Heart right ventricle (tissue), 16 donors: ENCODE measurements around the gene PLCL2. TPM values are rescaled to one million over a fixed set of nuclear protein-coding genes. Genes with fewer than 3 reads are reported as not detected.

Experiments
- ATAC-seq, 8 donors: fragments of 200-7000 bp; cut with Tn5 transposase; one replicate each; pipeline ENCODE4 v1.9.1; 2020; ENCODE audit warnings: mild to moderate bottlenecking in 8 of 8, moderate library complexity in 8 of 8, moderate number of reproducible peaks in 1 of 8
- DNase-seq, 2 donors: peaks; one replicate each; pipeline ENCODE4 v3.0.0-alpha.2; 2020
- H3K27ac ChIP-seq, 10 donors: fragments of 200-600 bp; sonication (generic) in 2 of 10; one replicate each; pipeline versions ENCODE4 v1.5.0 to v1.8.0; 2020 to 2022; ENCODE audit warnings: mild to moderate bottlenecking in 3 of 10
- H3K27me3 ChIP-seq, 7 donors: fragments of 200-600 bp; one replicate each; pipeline ENCODE4 v1.8.0; 2021 to 2022; ENCODE audit warnings: mild to moderate bottlenecking in 2 of 7
- H3K36me3 ChIP-seq, 9 donors: fragments of 200-600 bp; sonication (generic) in 1 of 9; one replicate each; pipeline versions ENCODE4 v1.5.0 to v1.8.0; 2020 to 2022; ENCODE audit warnings: mild to moderate bottlenecking in 2 of 9
- H3K4me1 ChIP-seq, 9 donors: fragments of 200-600 bp; sonication (generic) in 1 of 9; one replicate each; pipeline versions ENCODE4 v1.5.0 to v1.8.0; 2020 to 2022; ENCODE audit warnings: mild to moderate bottlenecking in 4 of 9
- H3K4me3 ChIP-seq, 10 donors: fragments of 200-600 bp; sonication (generic) in 2 of 10; one replicate each; pipeline versions ENCODE4 v1.5.0 to v1.8.0; 2020 to 2022; ENCODE audit warnings: mild to moderate bottlenecking in 7 of 10, moderate library complexity in 2 of 10
- H3K9me3 ChIP-seq, 11 donors: fragments of 200-600 bp in 10 of 11; sonication (generic) in 2 of 11; one replicate each; pipeline versions ENCODE4 v1.5.0 to v1.8.0; 2013 to 2022; ENCODE audit warnings: mild to moderate bottlenecking in 2 of 11, control low read depth in 1 of 11, moderate library complexity in 1 of 11
- WGBS, 2 donors: extraction: QIAGEN DNeasy Blood & Tissue Kit; methylation state at CpG; one replicate each; pipeline ENCODE4 v1.1.7; 2013; ENCODE audit warnings: inconsistent platforms in 1 of 2; 5-methylcytosine and 5-hydroxymethylcytosine counted together
- intact Hi-C, 10 donors: fragments of 100-400 bp; cut with DNase I; formaldehyde crosslinking; loops; one replicate each; pipeline versions ENCODE4 v1.11.1 to v1.14.2; 2022
- polyA plus RNA-seq, 2 donors: library from polyadenylated mRNA; stranded (reverse); fragments of 200-250 nt; gene quantifications; one replicate each; pipeline ENCODE4 v1.2.3, GENCODE V29; 2013
- total RNA-seq, 10 donors: library from RNA; stranded (reverse); fragmentation: NEBNext Ultra II Directional in 3 of 10; extraction: Animal tissue kit (Norgen Biotek cat#: 25700) in 3 of 10; gene quantifications; one replicate each; pipeline versions ENCODE4 v1.2.1 to v1.2.4, GENCODE V29; 2021 to 2023
- TF ChIP-seq, protein P1 (sequence below), 9 donors: fragments of 200-600 bp; sonication (generic) in 2 of 9; IDR thresholded peaks; one replicate each; pipeline versions ENCODE4 v1.5.0 to v1.8.0; 2021 to 2022; ENCODE audit warnings: antibody characterized with exemption in 9 of 9, mild to moderate bottlenecking in 5 of 9, moderate library complexity in 1 of 9
- donor health status: Arrhythmogenic right ventricular cardiomyopathy.
- donor health status: ischemic (EF 13 %, LVEDD 7.1; RV severe dilation, severe dysfunction).
- donor health status: healthy with polysubstance abuse.
- donor health status: DM: no; HTN: yes; CAD: no.
- donor health status: DM: no; HTN: no; CAD: no.
- donor health status: ischemic (EF 25% LVEDD 6.9; RV normal size, moderate dysfunction).
- donor health status: ischemic (EF 25% LVEDD 5.7; RV mildly dilated, moderate dysfunction).
- donor health status: healthy.
- donor health status: DM: yes; HTN: yes; CAD: no.
- donor health status: Ischemic cardiomyopathy.
- donor health status: ischemic (EF 35%, LVEDD 5.7; RV mildly dilated, moderate dysfunction).
- donor health status: nonischemic (EF 11% LVEDD 7.7; RV severe dilation, severe dysfunction).
- donor health status: DM: yes; HTN: yes; CAD: no.
- donor health status: PGD.
- donor health status: ischemic (EF 29% LVEDD 5.4; RV normal size, mild dysfunction).
- donor health status: nonischemic (EF 23%, LVEDD 6.1; RV moderate dilation, normal function).

The PLCL2 gene
- total and polyA plus RNA-seq, 12 donors, result 8.7 to 79.8 (median 53.0) TPM

DNA sequence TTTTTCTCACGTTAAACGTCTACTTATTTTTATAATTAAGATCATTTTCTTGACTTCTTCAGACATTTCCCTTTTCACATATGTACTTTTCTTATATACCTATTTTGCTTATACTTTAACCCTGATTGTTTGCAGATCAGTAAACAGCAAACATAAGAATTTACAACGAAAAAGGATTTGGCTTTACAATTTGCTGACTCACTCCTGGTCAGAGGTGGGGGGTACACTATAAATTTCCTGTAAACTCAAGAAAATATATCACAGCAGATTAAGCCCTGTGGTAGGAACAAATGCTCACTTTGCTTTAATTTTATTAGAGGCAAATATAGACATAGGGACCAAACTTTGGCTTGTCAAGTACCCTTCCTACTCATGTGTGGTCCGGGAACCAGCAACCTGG is 185.0 kb downstream of the PLCL2 start:
- H3K27ac ChIP-seq, result peak overlapping the region in 6 of 10 donors; percentile 11 to 38 (median 32)

DNA sequence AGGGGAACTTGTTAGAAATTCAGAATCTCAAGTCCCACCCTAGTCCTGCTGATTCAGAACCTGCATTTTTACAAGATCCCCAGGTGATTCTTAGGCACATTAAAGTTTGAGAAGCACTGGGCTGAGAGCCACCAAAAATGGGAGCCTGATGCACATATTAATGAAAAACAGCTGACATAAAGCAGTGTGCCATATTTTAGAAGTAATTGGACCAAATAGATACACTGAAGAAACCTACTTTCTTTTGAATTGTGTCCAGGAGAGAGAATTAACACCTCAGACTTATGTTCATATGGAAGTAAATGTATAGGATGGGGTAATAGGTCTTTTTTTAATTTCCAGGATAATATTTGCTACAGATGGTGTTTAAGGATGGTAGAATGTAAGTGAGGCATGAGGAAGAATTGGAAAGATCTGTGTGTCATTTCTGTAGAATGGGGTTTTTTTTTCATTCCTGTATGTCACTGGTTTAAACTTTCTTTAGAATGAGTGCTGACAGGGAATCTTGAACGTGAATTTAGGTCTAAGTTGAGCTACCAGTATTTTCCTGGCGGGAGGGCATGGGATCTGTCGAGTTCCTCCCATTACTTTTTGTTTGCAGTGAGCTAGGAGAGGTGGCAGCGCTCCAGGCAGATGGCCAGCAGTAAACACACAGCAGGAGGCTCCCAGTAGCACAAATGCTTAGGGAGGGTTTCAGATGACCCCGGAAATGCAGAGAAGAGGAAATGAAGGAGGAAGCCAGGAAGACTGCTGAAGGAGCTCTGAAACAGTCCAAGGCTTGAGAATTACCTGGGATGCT is 185.6 kb downstream of the PLCL2 start:
- 20 to 21% methylated on average over 5 of the region's 5 CpGs for WGBS, 2 donors
- peak; percentile 42 to 48 for DNase-seq
- H3K9me3 ChIP-seq, result no peaks in the 10 kb centered on the region
- no peaks in the 10 kb centered on the region for H3K27me3 ChIP-seq
- ATAC-seq, result peak; percentile 58 to 88 (median 72)
- TF ChIP-seq, protein P1, sequence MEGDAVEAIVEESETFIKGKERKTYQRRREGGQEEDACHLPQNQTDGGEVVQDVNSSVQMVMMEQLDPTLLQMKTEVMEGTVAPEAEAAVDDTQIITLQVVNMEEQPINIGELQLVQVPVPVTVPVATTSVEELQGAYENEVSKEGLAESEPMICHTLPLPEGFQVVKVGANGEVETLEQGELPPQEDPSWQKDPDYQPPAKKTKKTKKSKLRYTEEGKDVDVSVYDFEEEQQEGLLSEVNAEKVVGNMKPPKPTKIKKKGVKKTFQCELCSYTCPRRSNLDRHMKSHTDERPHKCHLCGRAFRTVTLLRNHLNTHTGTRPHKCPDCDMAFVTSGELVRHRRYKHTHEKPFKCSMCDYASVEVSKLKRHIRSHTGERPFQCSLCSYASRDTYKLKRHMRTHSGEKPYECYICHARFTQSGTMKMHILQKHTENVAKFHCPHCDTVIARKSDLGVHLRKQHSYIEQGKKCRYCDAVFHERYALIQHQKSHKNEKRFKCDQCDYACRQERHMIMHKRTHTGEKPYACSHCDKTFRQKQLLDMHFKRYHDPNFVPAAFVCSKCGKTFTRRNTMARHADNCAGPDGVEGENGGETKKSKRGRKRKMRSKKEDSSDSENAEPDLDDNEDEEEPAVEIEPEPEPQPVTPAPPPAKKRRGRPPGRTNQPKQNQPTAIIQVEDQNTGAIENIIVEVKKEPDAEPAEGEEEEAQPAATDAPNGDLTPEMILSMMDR (IDR thresholded peaks at IDR 0.05), result no peak
- H3K4me3 ChIP-seq, result no peak overlapping the region
- H3K4me1 ChIP-seq, result peaks cover 0 to 25% (median 17%) of the 10 kb centered on the region in 9 donors
- H3K27ac ChIP-seq, result peak overlapping the region in 9 of 10 donors; percentile 4 to 38 (median 31)
- H3K36me3 ChIP-seq, result peaks cover 0 to 51% (median 0%) of the 10 kb centered on the region in 9 donors
- intact Hi-C loops, result no loop called here

More for the DNA sequence above, 185.0 kb downstream of the PLCL2 start:
- intact Hi-C loops, result no loop called here
- DNase-seq (no peak), ATAC-seq (no peak)
- TF ChIP-seq, protein P1 (IDR thresholded peaks at IDR 0.05), result no peak
- Histone ChIP-seq H3K27me3 (no peaks in the 10 kb centered on the region), H3K4me3 (no peak overlapping the region), H3K4me1 (peaks cover 0 to 25% (median 17%) of the 10 kb centered on the region in 9 donors), H3K9me3 (no peaks in the 10 kb centered on the region), H3K36me3 (peaks cover 0 to 51% (median 0%) of the 10 kb centered on the region in 9 donors)
- 93 to 96% methylated on average over 4 of the region's 4 CpGs for WGBS, 2 donors

DNA sequence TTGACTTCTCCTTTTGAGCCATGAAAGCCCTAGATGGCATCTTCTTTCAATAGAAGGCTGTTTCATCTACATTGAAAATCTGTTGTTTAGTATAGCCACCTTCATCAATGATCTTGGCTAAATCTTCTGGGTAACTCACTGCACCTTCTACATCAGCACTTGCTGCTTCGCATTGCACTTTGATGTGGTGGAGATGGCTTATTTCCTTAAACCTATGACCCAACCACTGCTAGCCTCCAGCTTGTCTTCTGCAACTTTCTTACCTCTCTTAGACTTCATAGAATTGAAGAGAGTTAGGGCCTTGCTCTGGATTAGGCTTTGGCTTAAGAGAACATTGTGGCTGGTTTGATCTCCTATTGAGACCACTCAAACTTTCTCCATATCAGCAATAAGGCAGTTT is 189.8 kb downstream of the PLCL2 start:
- TF ChIP-seq, protein P1 (IDR thresholded peaks at IDR 0.05), result no peak
- ATAC-seq (no peak), DNase-seq (no peak)
- WGBS, 2 donors, result 96 to 97% methylated on average over 1 of the region's 1 CpG
- Histone ChIP-seq H3K27ac (no peak overlapping the region), H3K9me3 (no peaks in the 10 kb centered on the region), H3K4me1 (peaks cover 0 to 44% (median 28%) of the 10 kb centered on the region in 9 donors), H3K4me3 (no peak overlapping the region), H3K27me3 (no peaks in the 10 kb centered on the region), H3K36me3 (peaks cover 0 to 43% (median 0%) of the 10 kb centered on the region in 9 donors)
- intact Hi-C loops, result no loop called here

DNA sequence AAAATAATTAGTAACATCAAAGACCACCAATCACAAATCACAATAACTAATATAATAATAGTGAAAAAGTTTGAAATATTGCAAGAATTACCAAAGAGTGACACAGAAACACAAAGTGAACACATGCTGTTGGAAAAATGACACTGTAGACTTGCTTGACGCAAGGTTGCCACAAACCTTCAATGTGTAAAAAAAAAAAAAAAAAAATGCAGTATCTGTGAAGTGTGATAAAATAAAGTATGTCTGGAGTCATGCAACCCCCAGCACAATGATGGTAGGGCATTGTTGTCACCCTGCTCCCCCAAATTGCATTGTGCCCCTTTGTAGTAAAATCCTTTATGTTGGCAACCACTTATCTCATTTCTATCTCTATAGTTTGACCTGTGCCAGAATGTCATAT is 190.6 kb downstream of the PLCL2 start:
- ATAC-seq (no peak), DNase-seq (no peak)
- TF ChIP-seq, protein P1 (IDR thresholded peaks at IDR 0.05), result no peak
- intact Hi-C loops, result no loop called here
- peaks cover 0 to 35% (median 0%) of the 10 kb centered on the region in 9 donors for H3K36me3 ChIP-seq
- WGBS, 2 donors, result 95% methylated on average over 1 of the region's 1 CpG
- no peak overlapping the region for H3K4me3 ChIP-seq
- peaks cover 0 to 37% (median 24%) of the 10 kb centered on the region in 9 donors for H3K4me1 ChIP-seq
- no peaks in the 10 kb centered on the region for H3K9me3 ChIP-seq
- no peaks in the 10 kb centered on the region for H3K27me3 ChIP-seq
- no peak overlapping the region for H3K27ac ChIP-seq
